HepG2 (cell line): ENCODE data around the gene MAN2C1. TPM values are rescaled to one million over a fixed set of nuclear protein-coding genes. Genes with fewer than 3 reads are reported as not detected.

Experiments used
- ATAC-seq: fragments of 200-7000 bp; cut with Tn5 transposase; 3 replicates; pipeline ENCODE4 v1.9.1; 2020; ENCODE audit warnings: mild to moderate bottlenecking, moderate library complexity
- BruUV-seq: library from RNA; stranded (reverse); fragments of 400-500 nt; replicated peaks from 2 replicates; lab custom pipeline; 2021; lab: Mats Ljungman, UMichigan
- CTCF ChIA-PET: fragments of 300-600 bp; formaldehyde crosslinking; extraction: SDS; loops from one replicate; lab custom pipeline; 2021; ENCODE audit warnings: low total read pairs, inconsistent platforms, low intra/inter-chr PET ratio; lab: Yijun Ruan, JAX
- POLR2A ChIA-PET: fragments of 350-600 bp; sonication (Branson Sonifier 250); formaldehyde crosslinking; loops from one replicate; lab custom pipeline; 2020; ENCODE audit warnings: antibody characterized with exemption, inconsistent platforms; lab: Yijun Ruan, JAX
- DNase-seq: peaks from one replicate; pipeline ENCODE4 v3.0.0-alpha.2; 2015; ENCODE audit warnings: low spot score
- FAIRE-seq: peaks from 3 replicates; lab custom pipeline; 2011; peaks lifted over from hg19 to GRCh38; lab: Jason Lieb, UNC
- H2AFZ ChIP-seq: one replicate; pipeline ENCODE4 v1.6.1; 2011; ENCODE audit warnings: low read length, inconsistent platforms
- H3K27ac ChIP-seq: fragments of 300-600 bp; 3 replicates; pipeline ENCODE4 v1.8.0; 2011; ENCODE audit warnings: mixed run types, mild to moderate bottlenecking, mixed read lengths, low read length, inconsistent platforms; ENCODE audit not compliant: insufficient read depth; ENCODE audit errors: extremely low read length
- H3K27me3 ChIP-seq, 2 experiments: fragments of 200-600 bp in 1 of 2; 2 replicates in 1 of 2; 3 replicates in 1 of 2; pipeline versions ENCODE4 v1.6.0 to v1.8.0; 2011; ENCODE audit warnings: low read length in 2 of 2, mild to moderate bottlenecking in 2 of 2, moderate library complexity in 2 of 2, inconsistent platforms in 1 of 2; ENCODE audit not compliant: insufficient read depth in 2 of 2, control insufficient read depth in 1 of 2
- H3K36me3 ChIP-seq, 2 experiments: fragments of 200-600 bp in 1 of 2; replicated peaks in 1 of 2; 2 replicates in 1 of 2; 3 replicates in 1 of 2; pipeline versions ENCODE4 v1.5.1 to v1.8.0; 2011; ENCODE audit warnings: low read length in 2 of 2, inconsistent platforms in 1 of 2; ENCODE audit not compliant: insufficient read depth in 2 of 2, control insufficient read depth in 1 of 2
- H3K4me1 ChIP-seq: 2 replicates; pipeline ENCODE4 v1.5.1; 2012; ENCODE audit warnings: low read length, inconsistent platforms; ENCODE audit not compliant: insufficient read depth
- H3K4me2 ChIP-seq: 2 replicates; pipeline ENCODE4 v1.6.0; 2011; ENCODE audit warnings: low read depth, low read length, inconsistent platforms
- H3K4me3 ChIP-seq, 3 experiments: fragments of 200-600 bp in 1 of 3; sonication (generic), shearing (Covaris generic) in 1 of 3; replicated peaks in 1 of 3; 2 replicates each; pipeline ENCODE4 v1.5.1; 2011 to 2016; ENCODE audit warnings: low read length in 3 of 3, inconsistent platforms in 2 of 3, low read depth in 2 of 3, mild to moderate bottlenecking in 2 of 3, control low read depth in 1 of 3, mixed read lengths in 1 of 3; ENCODE audit not compliant: insufficient read depth in 1 of 3
- H3K79me2 ChIP-seq: one replicate; pipeline ENCODE4 v1.6.1; 2011; ENCODE audit warnings: low read length, inconsistent platforms; ENCODE audit not compliant: insufficient read depth
- H3K9ac ChIP-seq: 2 replicates; pipeline ENCODE4 v1.6.0; 2011; ENCODE audit warnings: mild to moderate bottlenecking, low read depth, low read length, inconsistent platforms; ENCODE audit not compliant: insufficient read depth
- H3K9me3 ChIP-seq: 2 replicates; pipeline ENCODE4 v1.5.1; 2012; ENCODE audit warnings: mild to moderate bottlenecking, low read length
- H4K20me1 ChIP-seq: 2 replicates; pipeline ENCODE4 v1.6.0; 2011; ENCODE audit warnings: inconsistent platforms, mild to moderate bottlenecking, low read length, moderate library complexity; ENCODE audit not compliant: insufficient read depth
- CCAR2 ChIP-seq: fragments of 200-400 bp; formaldehyde crosslinking; optimal IDR thresholded peaks from 2 replicates; pipeline ENCODE3; 2018; ENCODE audit warnings: low read depth, mild to moderate bottlenecking, low read length, moderate library complexity
- PBX2 ChIP-seq: IDR thresholded peaks from 2 replicates; pipeline ENCODE4 v1.6.1; 2016; ENCODE audit warnings: control low read depth
- TP53 ChIP-seq: sonication (generic); formaldehyde crosslinking; conservative IDR thresholded peaks from 2 replicates; pipeline ENCODE4 v1.4.0; 2020; ENCODE audit warnings: missing genetic modification reagents
- ZNF281 ChIP-seq: sonication (generic); formaldehyde crosslinking; IDR thresholded peaks from 2 replicates; pipeline ENCODE4 v1.4.0; 2020; ENCODE audit warnings: missing genetic modification reagents, borderline replicate concordance
- ZNF460 ChIP-seq: sonication (generic); formaldehyde crosslinking; IDR thresholded peaks from 2 replicates; pipeline ENCODE4 v1.5.1; 2020; ENCODE audit warnings: missing genetic modification reagents, mild to moderate bottlenecking, borderline replicate concordance
- ZNF776 ChIP-seq: sonication (generic); formaldehyde crosslinking; IDR thresholded peaks from 2 replicates; pipeline ENCODE4 v1.4.0; 2020; ENCODE audit warnings: mild to moderate bottlenecking, missing genetic modification reagents
- WGBS: methylation state at CpG from one replicate; pipeline ENCODE4 v1.1.6; 2017; ENCODE audit warnings: low lambda C conversion rate; 5-methylcytosine and 5-hydroxymethylcytosine counted together
- in situ Hi-C: cut with HindIII; loops from 2 replicates; pipeline ENCODE4 v1.10.0; 2017; ENCODE audit warnings: low pct_unique_long_range_greater_than_20kb; ENCODE audit not compliant: extremely low pct_ligation_motif_present
- intact Hi-C: fragments of 100-400 bp; cut with micrococcal nuclease; formaldehyde crosslinking; loops from one replicate; pipeline ENCODE4 v1.10.0; 2022; ENCODE audit not compliant: unreplicated experiment
- polyA plus RNA-seq, 8 experiments: library from polyadenylated mRNA; depleted of rRNA in 3 of 8; stranded (reverse) in 7 of 8; unstranded in 1 of 8; fragments of >200 nt; fragmentation: Illumina TruSeq in 4 of 8; extraction: Trizol in 4 of 8; gene quantifications; 2 replicates each; pipeline versions ENCODE4 v1.2.1 to v1.2.3, GENCODE V29; 2011 to 2016; ENCODE audit warnings: low read depth in 4 of 8, missing spikeins in 1 of 8, mixed read lengths in 1 of 8; ENCODE audit not compliant: insufficient read depth in 1 of 8
- total RNA-seq, 5 experiments: library from RNA; depleted of rRNA; stranded (reverse); fragments of >200 nt; fragmentation: Illumina TruSeq; extraction: Trizol; gene quantifications; 2 replicates each; pipeline ENCODE4 v1.2.3, GENCODE V29; 2016; ENCODE audit warnings: low read depth in 1 of 5
- TF ChIP-seq, protein P1 (sequence below): IDR thresholded peaks from 2 replicates; pipeline ENCODE4 v1.6.1; 2016; ENCODE audit warnings: missing compliant biosample characterization, missing genetic modification reagents, borderline replicate concordance
- TF ChIP-seq, protein P2 (sequence below): sonication (generic); formaldehyde crosslinking; IDR thresholded peaks from 2 replicates; pipeline ENCODE4 v1.5.0; 2020; ENCODE audit warnings: mild to moderate bottlenecking, low read depth, missing genetic modification reagents, borderline replicate concordance

MAN2C1 gene
- total and polyA plus RNA-seq, 2 of the 13 experiments (the other 11 are each of a cell fraction or from before 2014, with no cell fraction given): 62.6 to 71.0 TPM

GRCh38 chr15:75360856-75361255 lies 7.6 kb downstream of the MAN2C1 start:
- CTCF ChIA-PET: no interaction called here

More at GRCh38 chr15:75360856-75361255, 7.6 kb downstream of the MAN2C1 start:
- DNase-seq (no peak), ATAC-seq (no peak), FAIRE-seq (no peak)
- no peak overlapping the region for H3K9ac ChIP-seq
- H3K27me3 ChIP-seq: no peaks in the 10 kb centered on the region
- H2AFZ ChIP-seq: no peak overlapping the region
- H3K36me3 ChIP-seq: peaks cover 18 to 40% of the 10 kb centered on the region in 2 experiments
- H3K9me3 ChIP-seq: no peaks in the 10 kb centered on the region
- intact Hi-C loops (loop anchor here (10.0 kb wide), 1 partner anchor 324 kb away; no protein-coding TSS in a partner anchor), in situ Hi-C loops (loop anchor here (10.0 kb wide), 1 partner anchor 284 kb away; the partner anchor contains the start of genes IMP3 and SNX33)
- TF ChIP-seq CCAR2: no peak
- TF ChIP-seq ZNF281 (CRISPR knock-in tag): no peak
- TF ChIP-seq, protein P1, sequence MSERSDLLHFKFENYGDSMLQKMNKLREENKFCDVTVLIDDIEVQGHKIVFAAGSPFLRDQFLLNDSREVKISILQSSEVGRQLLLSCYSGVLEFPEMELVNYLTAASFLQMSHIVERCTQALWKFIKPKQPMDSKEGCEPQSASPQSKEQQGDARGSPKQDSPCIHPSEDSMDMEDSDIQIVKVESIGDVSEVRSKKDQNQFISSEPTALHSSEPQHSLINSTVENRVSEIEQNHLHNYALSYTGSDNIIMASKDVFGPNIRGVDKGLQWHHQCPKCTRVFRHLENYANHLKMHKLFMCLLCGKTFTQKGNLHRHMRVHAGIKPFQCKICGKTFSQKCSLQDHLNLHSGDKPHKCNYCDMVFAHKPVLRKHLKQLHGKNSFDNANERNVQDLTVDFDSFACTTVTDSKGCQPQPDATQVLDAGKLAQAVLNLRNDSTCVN (CRISPR knock-in tag): no peak
- TF ChIP-seq TP53 (CRISPR knock-in tag): no peak
- no peak for TF ChIP-seq ZNF776
- no peak for TF ChIP-seq ZNF460 (CRISPR knock-in tag)
- TF ChIP-seq, protein P2, sequence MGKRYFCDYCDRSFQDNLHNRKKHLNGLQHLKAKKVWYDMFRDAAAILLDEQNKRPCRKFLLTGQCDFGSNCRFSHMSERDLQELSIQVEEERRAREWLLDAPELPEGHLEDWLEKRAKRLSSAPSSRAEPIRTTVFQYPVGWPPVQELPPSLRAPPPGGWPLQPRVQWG (CRISPR knock-in tag): no peak
- TF ChIP-seq PBX2: no peak
- no TSS peak for BruUV-seq
- no peaks in the 10 kb centered on the region for H3K79me2 ChIP-seq
- no CpG with 5 or more reads among the region's 7 CpGs for WGBS
- no peak overlapping the region for H3K4me3 ChIP-seq
- no peak overlapping the region for H3K27ac ChIP-seq
- no peaks in the 10 kb centered on the region for H4K20me1 ChIP-seq
- POLR2A ChIA-PET: interaction anchor here (0.9 to 2.1 kb wide), 3 partner anchors 8 to 13 kb away, joined by 3 to 10 read pairs (median 4); partner anchors contain the start of gene MAN2C1
- H3K4me1 ChIP-seq: no peaks in the 10 kb centered on the region
- no peak overlapping the region for H3K4me2 ChIP-seq
